Measurements from ENCODE around the gene OR52E6. TPM values are rescaled to one million over a fixed set of nuclear protein-coding genes. Genes with fewer than 3 reads are reported as not detected.

The OR52E6 gene
- total and polyA plus RNA-seq, 10 donors = not detected

DNA sequence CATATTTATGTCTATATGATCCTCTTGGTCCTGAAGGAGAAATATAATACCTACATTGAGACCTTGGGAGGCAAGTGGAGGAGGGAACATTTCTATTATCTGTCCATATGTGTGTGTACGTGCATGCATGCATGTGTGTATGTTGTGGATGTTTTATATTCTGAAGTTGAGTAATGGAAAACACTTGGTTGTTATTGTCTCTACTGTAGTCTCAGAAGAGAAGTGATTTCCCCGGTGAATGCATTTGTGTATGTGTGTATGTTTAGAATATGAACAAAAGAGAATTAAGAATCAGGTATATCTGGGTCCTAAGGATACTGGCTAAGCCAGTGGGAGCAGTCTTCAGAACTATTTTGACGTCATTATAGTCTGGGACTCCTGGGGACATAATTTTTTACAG, 50.5 kb downstream of the OR52E6 start, which contains the start of gene OR52N1:
TSS of gene OR52N1 (minus strand) at position 101 of the 400 bp plus-strand sequence. CDS start 2,449 bp downstream, outside the sequence.
- DNase-seq = no peak
- no peaks in the 10 kb centered on the region for H3K4me1 ChIP-seq
- no peak for TF ChIP-seq POLR2A (IDR thresholded peaks at IDR 0.05)
- TF ChIP-seq, protein P1, sequence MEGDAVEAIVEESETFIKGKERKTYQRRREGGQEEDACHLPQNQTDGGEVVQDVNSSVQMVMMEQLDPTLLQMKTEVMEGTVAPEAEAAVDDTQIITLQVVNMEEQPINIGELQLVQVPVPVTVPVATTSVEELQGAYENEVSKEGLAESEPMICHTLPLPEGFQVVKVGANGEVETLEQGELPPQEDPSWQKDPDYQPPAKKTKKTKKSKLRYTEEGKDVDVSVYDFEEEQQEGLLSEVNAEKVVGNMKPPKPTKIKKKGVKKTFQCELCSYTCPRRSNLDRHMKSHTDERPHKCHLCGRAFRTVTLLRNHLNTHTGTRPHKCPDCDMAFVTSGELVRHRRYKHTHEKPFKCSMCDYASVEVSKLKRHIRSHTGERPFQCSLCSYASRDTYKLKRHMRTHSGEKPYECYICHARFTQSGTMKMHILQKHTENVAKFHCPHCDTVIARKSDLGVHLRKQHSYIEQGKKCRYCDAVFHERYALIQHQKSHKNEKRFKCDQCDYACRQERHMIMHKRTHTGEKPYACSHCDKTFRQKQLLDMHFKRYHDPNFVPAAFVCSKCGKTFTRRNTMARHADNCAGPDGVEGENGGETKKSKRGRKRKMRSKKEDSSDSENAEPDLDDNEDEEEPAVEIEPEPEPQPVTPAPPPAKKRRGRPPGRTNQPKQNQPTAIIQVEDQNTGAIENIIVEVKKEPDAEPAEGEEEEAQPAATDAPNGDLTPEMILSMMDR (IDR thresholded peaks at IDR 0.05 in 8 of 11, conservative IDR thresholded peaks at IDR 0.05 in 3 of 11) = no peak
- TF ChIP-seq POLR2AphosphoS5 (IDR thresholded peaks at IDR 0.05) = no peak
- no peak within 1 kb of the TSS for H3K27ac ChIP-seq
- intact Hi-C loops (cut with DNase I; ENCODE audit: low total_unique reads) = no loop called here
- no peaks in the 10 kb centered on the region for H3K36me3 ChIP-seq
- H3K4me3 ChIP-seq = no peak within 1 kb of the TSS
- 77 to 93% (median 80%) methylated on average over 3 of the region's 3 CpGs for WGBS, 5 donors
- H3K9me3 ChIP-seq = peaks cover 0 to 3% (median 0%) of the 10 kb centered on the region in 8 donors
- no peaks in the 10 kb centered on the region for H3K27me3 ChIP-seq (replicated peaks in 1 of 7)

Other genes starting within 250 kb of the OR52E6 start
- 1 to 10 TPM; 1.4 to 6.1 (median 4.3) TPM for gene TRIM6, start 245.3 kb downstream of the OR52E6 start, total RNA-seq
- gene TRIM6, start 245.3 kb downstream of the OR52E6 start, polyA plus RNA-seq = 1 to 10 TPM in 2 of 3 donors, under 1 TPM in 1; 0.72 to 2.7 (median 1.1) TPM
- gene TRIM34, start 216.9 kb downstream of the OR52E6 start, total RNA-seq = 10 to 100 TPM; 13.7 to 21.8 (median 17.7) TPM
- 10 to 100 TPM in 2 of 3 donors, 1 to 10 TPM in 1; 9.5 to 14.0 (median 10.5) TPM for gene TRIM34, start 216.9 kb downstream of the OR52E6 start, polyA plus RNA-seq
- 10 to 100 TPM; 31.1 to 44.3 (median 34.2) TPM for gene TRIM5, start 156.8 kb downstream of the OR52E6 start, total RNA-seq
- gene TRIM5, start 156.8 kb downstream of the OR52E6 start, polyA plus RNA-seq = 10 to 100 TPM in 1 of 3 donors, 1 to 10 TPM in 2; 7.8 to 13.6 (median 9.0) TPM
- 100 to 1,000 TPM; 232 to 336 (median 282) TPM for gene TRIM22, start 152.1 kb downstream of the OR52E6 start, total RNA-seq
- 100 to 1,000 TPM; 152 to 169 (median 162) TPM for gene TRIM22, start 152.1 kb downstream of the OR52E6 start, polyA plus RNA-seq
- 1 to 10 TPM in 4 of 7 donors, under 1 TPM in 3; 0.27 to 1.8 (median 1.0) TPM for gene OR56B1, start 105.4 kb downstream of the OR52E6 start, total RNA-seq
- gene OR56B1, start 105.4 kb downstream of the OR52E6 start, polyA plus RNA-seq = under 1 TPM; 0.06 to 0.11 (median 0.08) TPM
- 1 to 10 TPM in 6 of 7 donors, under 1 TPM in 1; 0.91 to 6.0 (median 1.6) TPM for gene OR52N4, start 87.7 kb downstream of the OR52E6 start, total RNA-seq
- gene OR52N4, start 87.7 kb downstream of the OR52E6 start, polyA plus RNA-seq = 1 to 10 TPM in 2 of 3 donors, under 1 TPM in 1; 0.99 to 3.7 (median 1.1) TPM
- gene OR52N5, start 58.5 kb downstream of the OR52E6 start, total RNA-seq = not detected
- not detected for gene OR52N5, start 58.5 kb downstream of the OR52E6 start, polyA plus RNA-seq
- not detected for gene OR52N1, start 50.6 kb downstream of the OR52E6 start, total RNA-seq
- not detected for gene OR52N1, start 50.6 kb downstream of the OR52E6 start, polyA plus RNA-seq
- not detected for gene OR52N2, start 33.0 kb downstream of the OR52E6 start, total RNA-seq
- gene OR52N2, start 33.0 kb downstream of the OR52E6 start, polyA plus RNA-seq = under 1 TPM in 1 of 3 donors, not detected in 2; 0.67 TPM
- not detected for gene OR52E8, start 15.8 kb upstream of the OR52E6 start, total RNA-seq
- gene OR52E8, start 15.8 kb upstream of the OR52E6 start, polyA plus RNA-seq = not detected
- not detected for gene OR52E4, start 38.7 kb upstream of the OR52E6 start, total RNA-seq
- not detected for gene OR52E4, start 38.7 kb upstream of the OR52E6 start, polyA plus RNA-seq
- gene OR52E5, start 51.3 kb upstream of the OR52E6 start, total RNA-seq = not detected
- gene OR52E5, start 51.3 kb upstream of the OR52E6 start, polyA plus RNA-seq = not detected
- not detected for gene OR56A3, start 100.4 kb upstream of the OR52E6 start, total RNA-seq
- not detected for gene OR56A3, start 100.4 kb upstream of the OR52E6 start, polyA plus RNA-seq
- gene OR56A5, start 126.6 kb upstream of the OR52E6 start, total RNA-seq = not detected
- gene OR56A5, start 126.6 kb upstream of the OR52E6 start, polyA plus RNA-seq = not detected
- not detected for gene OR52L1, start 145.1 kb upstream of the OR52E6 start, total RNA-seq
- gene OR52L1, start 145.1 kb upstream of the OR52E6 start, polyA plus RNA-seq = not detected
- under 1 TPM in 2 of 7 donors, not detected in 5; 0.07 to 0.11 TPM for gene OR56A4, start 165.0 kb upstream of the OR52E6 start, total RNA-seq
- not detected for gene OR56A4, start 165.0 kb upstream of the OR52E6 start, polyA plus RNA-seq
- gene OR56A1, start 188.9 kb upstream of the OR52E6 start, total RNA-seq = under 1 TPM in 3 of 7 donors, not detected in 4; 0.09 to 0.19 (median 0.13) TPM
- gene OR56A1, start 188.9 kb upstream of the OR52E6 start, polyA plus RNA-seq = not detected

Measured in spleen (tissue), 11 donors.